SU-DHL-6 (cell line): ENCODE results near the gene ARPP21.

Experiments
- H2AFZ ChIP-seq: fragments of 200-600 bp; sonication (generic); 2 replicates; pipeline ENCODE4 v1.6.1; 2014; ENCODE audit warnings: low read depth, mild to moderate bottlenecking, moderate library complexity, mixed read lengths, antibody characterized with exemption, low read length; ENCODE audit not compliant: severe bottlenecking
- H3F3A ChIP-seq: fragments of 200-600 bp; shearing (Covaris generic); 2 replicates; pipeline ENCODE4 v1.6.0; 2016; ENCODE audit warnings: antibody characterized with exemption, mild to moderate bottlenecking; ENCODE audit not compliant: insufficient read depth
- H3K27ac ChIP-seq: fragments of 200-600 bp; sonication (generic); 2 replicates; pipeline ENCODE4 v1.5.1; 2016; ENCODE audit warnings: low read depth, mild to moderate bottlenecking, low read length, moderate library complexity, mixed read lengths
- H3K27me3 ChIP-seq: fragments of 200-600 bp; sonication (generic), shearing (Covaris generic); 2 replicates; pipeline ENCODE4 v1.6.0; 2014; ENCODE audit warnings: mild to moderate bottlenecking, low read length
- H3K36me3 ChIP-seq: fragments of 200-600 bp; sonication (generic); 2 replicates; pipeline ENCODE4 v1.6.1; 2014; ENCODE audit warnings: mild to moderate bottlenecking, low read length, mixed read lengths
- H3K4me2 ChIP-seq: fragments of 300-600, 200-600 bp; shearing (Covaris generic), sonication (generic); 2 replicates; pipeline ENCODE4 v1.6.0; 2014; ENCODE audit warnings: low read length, low read depth, mild to moderate bottlenecking; ENCODE audit not compliant: poor library complexity, severe bottlenecking
- H3K4me3 ChIP-seq: fragments of 200-600 bp; sonication (generic); 2 replicates; pipeline ENCODE4 v1.5.1; 2014; ENCODE audit warnings: antibody characterized with exemption, low read length, mild to moderate bottlenecking, mixed read lengths; ENCODE audit not compliant: insufficient read depth, poor library complexity, severe bottlenecking
- H3K79me2 ChIP-seq: fragments of 200-600 bp; sonication (generic); 2 replicates; pipeline ENCODE4 v1.6.1; 2014; ENCODE audit warnings: mild to moderate bottlenecking, low read length, moderate library complexity; ENCODE audit not compliant: insufficient read depth
- H3K9ac ChIP-seq: fragments of 200-600 bp; sonication (generic); 2 replicates; pipeline ENCODE4 v1.7.0; 2014; ENCODE audit warnings: mild to moderate bottlenecking, low read length
- H3K9me2 ChIP-seq: fragments of 200-600 bp; sonication (generic); replicated peaks from 2 replicates; pipeline ENCODE4 v1.6.1; 2014; ENCODE audit warnings: low read length; ENCODE audit not compliant: insufficient read depth
- H3K9me3 ChIP-seq: fragments of 200-600 bp; sonication (generic); 2 replicates; pipeline ENCODE4 v1.6.1; 2014; ENCODE audit warnings: low read length, mixed read lengths; ENCODE audit not compliant: insufficient read depth
- H4K20me1 ChIP-seq: fragments of 200-600 bp; sonication (generic); 2 replicates; pipeline ENCODE4 v1.6.1; 2014; ENCODE audit warnings: low read depth, mild to moderate bottlenecking, antibody characterized with exemption, low read length, moderate library complexity, mixed read lengths
- CTCF ChIP-seq: fragments of 200-600 bp; sonication (generic); IDR thresholded peaks from one replicate; pipeline ENCODE4 v1.5.1; 2017; ENCODE audit warnings: antibody characterized with exemption, mild to moderate bottlenecking, low read length, moderate library complexity; ENCODE audit not compliant: insufficient read depth, poor library complexity, severe bottlenecking
- EZH2phosphoT487 ChIP-seq: fragments of 200-600 bp; sonication (generic), shearing (Covaris generic); conservative IDR thresholded peaks from 2 replicates; pipeline ENCODE4 v1.6.1; 2018; ENCODE audit warnings: mild to moderate bottlenecking, antibody characterized with exemption, low read length, moderate library complexity, mixed read lengths

Gene ARPP21

GRCh38 chr3:35596335-35596995 lies 42.9 kb upstream of the ARPP21 start:
- no peaks in the 10 kb centered on the region for H3F3A ChIP-seq
- TF ChIP-seq EZH2phosphoT487 (no peak), CTCF (no peak)
- no peaks in the 10 kb centered on the region for H3K79me2 ChIP-seq
- no peaks in the 10 kb centered on the region for H4K20me1 ChIP-seq
- H3K27me3 ChIP-seq, result no peaks in the 10 kb centered on the region
- no peaks in the 10 kb centered on the region for H3K36me3 ChIP-seq
- H2AFZ ChIP-seq, result no peak overlapping the region
- no peaks in the 10 kb centered on the region for H3K9me2 ChIP-seq
- no peak overlapping the region for H3K9ac ChIP-seq
- no peak overlapping the region for H3K4me2 ChIP-seq
- no peak overlapping the region for H3K27ac ChIP-seq
- no peak overlapping the region for H3K4me3 ChIP-seq
- H3K9me3 ChIP-seq, result no peaks in the 10 kb centered on the region

- Histone ChIP-seq H3K27me3 (no peaks in the 10 kb centered on the region), H3K9me2 (no peaks in the 10 kb centered on the region), H4K20me1 (no peaks in the 10 kb centered on the region), H3K4me2 (no peak overlapping the region), H3K79me2 (no peaks in the 10 kb centered on the region), H2AFZ (no peak overlapping the region), H3K27ac (no peak overlapping the region), H3K4me3 (no peak overlapping the region), H3K9me3 (no peaks in the 10 kb centered on the region), H3F3A (no peaks in the 10 kb centered on the region), H3K9ac (no peak overlapping the region), H3K36me3 (no peaks in the 10 kb centered on the region)
- no peak for TF ChIP-seq CTCF
- TF ChIP-seq EZH2phosphoT487, result no peak
These were observed 41.8 kb upstream of the ARPP21 start for GRCh38 chr3:35597490-35597889.

GRCh38 chr3:35598804-35599203 lies 40.5 kb upstream of the ARPP21 start:
- Histone ChIP-seq H3K9me2 (no peaks in the 10 kb centered on the region), H2AFZ (no peak overlapping the region), H3K9me3 (no peaks in the 10 kb centered on the region), H3K9ac (no peak overlapping the region), H4K20me1 (no peaks in the 10 kb centered on the region), H3K4me3 (no peak overlapping the region), H3K36me3 (no peaks in the 10 kb centered on the region), H3F3A (no peaks in the 10 kb centered on the region), H3K79me2 (no peaks in the 10 kb centered on the region), H3K27ac (no peak overlapping the region), H3K27me3 (no peaks in the 10 kb centered on the region), H3K4me2 (no peak overlapping the region)
- TF ChIP-seq CTCF, result no peak
- TF ChIP-seq EZH2phosphoT487, result no peak

- Histone ChIP-seq H3F3A (no peaks in the 10 kb centered on the region), H3K79me2 (no peaks in the 10 kb centered on the region), H3K27me3 (no peaks in the 10 kb centered on the region), H3K9me3 (no peaks in the 10 kb centered on the region), H3K27ac (no peak overlapping the region), H3K9ac (no peak overlapping the region), H2AFZ (no peak overlapping the region), H3K4me2 (no peak overlapping the region), H3K36me3 (no peaks in the 10 kb centered on the region), H3K9me2 (no peaks in the 10 kb centered on the region), H4K20me1 (no peaks in the 10 kb centered on the region), H3K4me3 (no peak overlapping the region)
- TF ChIP-seq CTCF (no peak), EZH2phosphoT487 (no peak)
These were observed 37.4 kb upstream of the ARPP21 start for GRCh38 chr3:35601959-35602358.
